ENCODE data around the gene DIP2B. TPM values are rescaled to one million over a fixed set of nuclear protein-coding genes. Genes with fewer than 3 reads are reported as not detected.

DIP2B gene
- total RNA-seq, 1 experiment from 2014 or later, result 26.1 TPM

- Mint-ChIP-seq H3K9me3 (no peaks in the 10 kb centered on the region), H3K4me1 (peaks cover 19% of the 10 kb centered on the region), H3K36me3 (peaks cover 12% of the 10 kb centered on the region), H3K4me3 (no peak overlapping the region), H3K27me3 (ENCODE audit: low read depth) (no peaks in the 10 kb centered on the region), H3K27ac (peak overlapping the region; percentile 75)
- ATAC-seq, result no peak
- POLR2A ChIA-PET, result no interaction called here
- no peak for DNase-seq (ENCODE audit: low spot score)
- CTCF ChIA-PET, result interaction anchor here (0.6 to 3.1 kb wide), 4 partner anchors 22 to 137 kb away, joined by 3 to 20 read pairs (median 3); partner anchors contain the start of gene DIP2B
- TF ChIP-seq ZNF512 (CRISPR knock-in tag; IDR thresholded peaks at IDR 0.05; ENCODE audit: borderline replicate concordance) (no peak), SP1 (CRISPR knock-in tag; conservative IDR thresholded peaks at IDR 0.05) (no peak), ZNF423 (CRISPR knock-in tag; IDR thresholded peaks at IDR 0.05) (no peak), GTF2I (CRISPR knock-in tag; conservative IDR thresholded peaks at IDR 0.05) (no peak), RELA (CRISPR knock-in tag; IDR thresholded peaks at IDR 0.05; ENCODE audit: borderline replicate concordance) (no peak), ZNF425 (CRISPR knock-in tag; conservative IDR thresholded peaks at IDR 0.05) (no peak), AFF4 (CRISPR knock-in tag; IDR thresholded peaks at IDR 0.05; ENCODE audit: borderline replicate concordance) (no peak), PRRX2 (CRISPR knock-in tag; IDR thresholded peaks at IDR 0.05) (no peak), NR3C1 (CRISPR knock-in tag; conservative IDR thresholded peaks at IDR 0.05; ENCODE audit: low read depth) (no peak), FOXJ3 (CRISPR knock-in tag; IDR thresholded peaks at IDR 0.05; ENCODE audit: borderline replicate concordance) (no peak)
Measured at GRCh38 chr12:50642035-50642451, 137.3 kb downstream of the DIP2B start.

GRCh38 chr12:50642761-50643160, 138.0 kb downstream of the DIP2B start:
- no peaks in the 10 kb centered on the region for H3K27me3 Mint-ChIP-seq (ENCODE audit: low read depth)
- peaks cover 16% of the 10 kb centered on the region for H3K36me3 Mint-ChIP-seq
- peak overlapping the region; percentile 77; the same call in 1 of the 2 replicates for H3K27ac Mint-ChIP-seq
- ATAC-seq, result no peak
- peaks cover 19% of the 10 kb centered on the region for H3K4me1 Mint-ChIP-seq
- CTCF ChIA-PET, result interaction anchor here (0.9 to 3.1 kb wide), 4 partner anchors 23 to 138 kb away, joined by 3 to 20 read pairs (median 3); partner anchors contain the start of gene DIP2B
- POLR2A ChIA-PET, result no interaction called here
- H3K9me3 Mint-ChIP-seq, result no peaks in the 10 kb centered on the region
- no peak overlapping the region for H3K4me3 Mint-ChIP-seq
- no peak for DNase-seq (ENCODE audit: low spot score)
- TF ChIP-seq ELF4 (CRISPR knock-in tag; IDR thresholded peaks at IDR 0.05; ENCODE audit: low read depth), result no peak
- TF ChIP-seq NFYB (CRISPR knock-in tag; conservative IDR thresholded peaks at IDR 0.05; ENCODE audit: low read depth), result no peak
- TF ChIP-seq OVOL2 (CRISPR knock-in tag; IDR thresholded peaks at IDR 0.05; ENCODE audit: borderline replicate concordance), result no peak
- no peak for TF ChIP-seq ZNF396 (CRISPR knock-in tag; IDR thresholded peaks at IDR 0.05; ENCODE audit: borderline replicate concordance)
- no peak for TF ChIP-seq ZNF532 (CRISPR knock-in tag; IDR thresholded peaks at IDR 0.05; ENCODE audit: borderline replicate concordance)
- TF ChIP-seq SP1 (CRISPR knock-in tag; conservative IDR thresholded peaks at IDR 0.05), result no peak
- no peak for TF ChIP-seq TEAD4 (CRISPR knock-in tag; IDR thresholded peaks at IDR 0.05)
- no peak for TF ChIP-seq FOXJ3 (CRISPR knock-in tag; IDR thresholded peaks at IDR 0.05; ENCODE audit: borderline replicate concordance)
- no peak for TF ChIP-seq ZNF281 (CRISPR knock-in tag; IDR thresholded peaks at IDR 0.05)
- TF ChIP-seq USF1 (CRISPR knock-in tag; IDR thresholded peaks at IDR 0.05), result no peak
- no peak for TF ChIP-seq FOXK1 (CRISPR knock-in tag; IDR thresholded peaks at IDR 0.05)
- TF ChIP-seq ZNF138 (CRISPR knock-in tag; conservative IDR thresholded peaks at IDR 0.05), result no peak
